ENCODE measurements around the gene ARHGEF33.

GRCh38 chr2:38988716-38989115, 99.0 kb downstream of the ARHGEF33 start:
- TF ChIP-seq EZH2 (IDR thresholded peaks at IDR 0.05; ENCODE audit: insufficient read depth, poor library complexity, severe bottlenecking) (no peak), EZH2phosphoT487 (IDR thresholded peaks at IDR 0.05; ENCODE audit: insufficient read depth, low read depth) (no peak)

All from GM23248 (cell line).